ENCODE measurements around the gene CDT1. TPM values are rescaled to one million over a fixed set of nuclear protein-coding genes. Genes with fewer than 3 reads are reported as not detected.

Gene CDT1
- total RNA-seq, 1 experiment from 2014 or later = 154 TPM

DNA sequence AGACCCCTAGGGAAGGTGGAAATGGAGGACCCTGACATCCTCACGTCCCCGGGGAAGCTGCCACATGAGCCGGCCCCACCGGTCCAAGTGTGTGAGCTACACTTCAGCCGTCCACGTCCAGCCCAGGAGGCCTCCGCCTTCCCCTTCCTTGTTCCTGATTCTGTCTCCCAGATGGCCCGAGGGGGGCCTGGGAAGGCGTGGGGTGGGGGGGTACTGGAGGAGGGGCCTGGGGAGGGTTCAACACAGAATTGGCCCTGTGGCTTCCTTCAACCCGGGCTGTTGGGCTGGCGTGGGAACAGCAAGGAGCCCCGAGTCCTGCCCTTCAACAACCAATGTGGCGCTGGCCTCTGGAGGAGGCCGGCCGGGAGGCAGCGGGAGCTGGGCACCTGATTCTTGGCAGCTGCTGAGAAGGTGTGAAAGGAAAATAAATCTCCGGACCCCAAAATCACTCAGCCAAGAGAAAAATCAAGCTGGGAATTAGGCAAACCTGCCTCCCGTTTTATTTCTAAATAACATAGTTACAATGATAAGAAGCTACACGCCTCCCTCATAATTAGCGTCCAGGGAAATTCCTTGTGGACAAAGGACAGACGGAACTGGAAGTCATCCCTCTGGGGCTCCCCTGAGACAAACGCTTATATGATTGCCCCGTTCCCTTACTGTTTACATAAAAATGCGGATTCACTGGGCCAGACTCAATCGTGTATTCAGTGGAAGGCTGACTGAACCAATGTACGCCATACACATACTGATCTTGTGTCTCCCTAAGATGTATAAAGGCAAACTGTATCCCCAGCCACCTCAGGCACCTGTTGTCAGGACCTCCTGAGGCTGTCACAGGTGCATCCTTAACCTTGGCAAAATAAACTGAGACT lies 9.9 kb downstream of the CDT1 start:
- H3K36me3 Mint-ChIP-seq = peaks cover 15% of the 10 kb centered on the region
- H3K4me3 Mint-ChIP-seq = no peak overlapping the region; the same call in 1 of the 2 replicates
- TF ChIP-seq ZNF121 (CRISPR knock-in tag; IDR thresholded peaks at IDR 0.05) = no peak
- TF ChIP-seq NFYB (CRISPR knock-in tag; conservative IDR thresholded peaks at IDR 0.05; ENCODE audit: low read depth) = no peak
- TF ChIP-seq GTF2I (CRISPR knock-in tag; conservative IDR thresholded peaks at IDR 0.05) = no peak
- no peak for TF ChIP-seq FOXJ3 (CRISPR knock-in tag; IDR thresholded peaks at IDR 0.05; ENCODE audit: borderline replicate concordance)
- TF ChIP-seq, protein P1, sequence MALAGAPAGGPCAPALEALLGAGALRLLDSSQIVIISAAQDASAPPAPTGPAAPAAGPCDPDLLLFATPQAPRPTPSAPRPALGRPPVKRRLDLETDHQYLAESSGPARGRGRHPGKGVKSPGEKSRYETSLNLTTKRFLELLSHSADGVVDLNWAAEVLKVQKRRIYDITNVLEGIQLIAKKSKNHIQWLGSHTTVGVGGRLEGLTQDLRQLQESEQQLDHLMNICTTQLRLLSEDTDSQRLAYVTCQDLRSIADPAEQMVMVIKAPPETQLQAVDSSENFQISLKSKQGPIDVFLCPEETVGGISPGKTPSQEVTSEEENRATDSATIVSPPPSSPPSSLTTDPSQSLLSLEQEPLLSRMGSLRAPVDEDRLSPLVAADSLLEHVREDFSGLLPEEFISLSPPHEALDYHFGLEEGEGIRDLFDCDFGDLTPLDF (CRISPR knock-in tag; IDR thresholded peaks at IDR 0.05) = no peak
- TF ChIP-seq ZNF138 (CRISPR knock-in tag; conservative IDR thresholded peaks at IDR 0.05) = no peak
- TF ChIP-seq OVOL2 (CRISPR knock-in tag; IDR thresholded peaks at IDR 0.05; ENCODE audit: borderline replicate concordance) = no peak
- TF ChIP-seq ATF1 (CRISPR knock-in tag; IDR thresholded peaks at IDR 0.05) = no peak
- 0 out of 2 replicates have a peak overlapping the region, but pooled peaks have one; percentile 15 for H3K27ac Mint-ChIP-seq
- POLR2A ChIA-PET = interaction anchor here (1.4 to 1.5 kb wide), 2 partner anchors 44 to 110 kb away, joined by 3 to 5 read pairs; partner anchors contain the start of gene TRAPPC2L
- H3K4me1 Mint-ChIP-seq = peaks cover 14% of the 10 kb centered on the region
- DNase-seq (ENCODE audit: low spot score) = no peak
- H3K27me3 Mint-ChIP-seq (ENCODE audit: low read depth) = no peaks in the 10 kb centered on the region
- ATAC-seq = no peak
- CTCF ChIA-PET = interaction anchor here (0.7 to 5.1 kb wide), 21 partner anchors 12 to 388 kb away, joined by 3 to 47 read pairs (median 4); partner anchors contain the start of genes CDH15, GALNS and TRAPPC2L
- H3K9me3 Mint-ChIP-seq = no peaks in the 10 kb centered on the region

DNA sequence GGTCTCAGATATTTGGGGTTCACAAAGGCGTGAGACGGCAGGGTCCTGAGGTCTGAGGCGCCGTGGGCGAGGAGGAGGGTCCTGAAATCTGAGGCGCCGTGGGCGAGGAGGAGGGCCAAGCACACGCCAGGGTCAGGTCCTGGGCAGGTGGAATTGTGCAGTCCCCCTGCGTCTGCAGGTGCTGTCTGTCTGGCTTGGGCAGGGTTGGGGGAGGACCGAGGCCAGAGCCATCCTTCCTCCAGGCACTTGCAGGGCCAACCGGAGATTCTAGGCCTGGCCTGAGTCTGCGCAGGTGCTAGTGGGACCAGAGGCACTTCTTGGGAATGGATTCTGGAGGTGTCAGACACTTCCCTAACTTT lies 10.5 kb downstream of the CDT1 start:
- DNase-seq (ENCODE audit: low spot score) = no peak
- ChIA-PET POLR2A (no interaction called here), CTCF (interaction anchor here (1.7 to 5.1 kb wide), 4 partner anchors 42 to 353 kb away, joined by 5 to 47 read pairs (median 28); partner anchors contain the start of genes GALNS and TRAPPC2L)

DNA sequence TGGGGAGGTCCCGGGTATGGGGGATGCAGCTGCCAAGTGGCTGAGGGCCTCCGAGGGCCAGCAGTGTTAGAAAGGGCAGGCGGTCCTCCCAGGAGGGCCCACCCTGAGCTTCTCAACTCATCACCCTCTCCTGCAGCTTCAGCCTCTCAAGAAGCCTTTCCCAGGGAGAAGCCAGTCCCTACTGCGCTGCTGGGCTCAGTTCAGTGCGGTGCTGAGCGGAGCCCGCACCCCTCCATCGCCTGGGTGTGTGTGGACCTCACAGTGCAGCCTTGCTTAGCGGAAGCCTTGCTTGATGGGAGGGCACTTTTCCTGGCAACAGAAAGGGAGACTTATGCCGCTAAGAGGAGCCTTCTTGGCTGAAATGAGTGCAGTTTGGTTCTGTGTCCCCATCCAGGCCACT lies 11.6 kb downstream of the CDT1 start:
- ChIA-PET CTCF (interaction anchor here (0.6 to 5.5 kb wide), 20 partner anchors 12 to 402 kb away, joined by 3 to 32 read pairs (median 5); partner anchors contain the start of genes CDH15, GALNS, TRAPPC2L and ZNF778), POLR2A (no interaction called here)
- H3K4me3 Mint-ChIP-seq = no peak overlapping the region
- peaks cover 12% of the 10 kb centered on the region for H3K4me1 Mint-ChIP-seq
- no peaks in the 10 kb centered on the region for H3K27me3 Mint-ChIP-seq (ENCODE audit: low read depth)
- H3K27ac Mint-ChIP-seq = no peak overlapping the region
- peaks cover under 1% of the 10 kb centered on the region for H3K36me3 Mint-ChIP-seq
- H3K9me3 Mint-ChIP-seq = no peaks in the 10 kb centered on the region
- ATAC-seq (no peak), DNase-seq (ENCODE audit: low spot score) (no peak)
- TF ChIP-seq, protein P2, sequence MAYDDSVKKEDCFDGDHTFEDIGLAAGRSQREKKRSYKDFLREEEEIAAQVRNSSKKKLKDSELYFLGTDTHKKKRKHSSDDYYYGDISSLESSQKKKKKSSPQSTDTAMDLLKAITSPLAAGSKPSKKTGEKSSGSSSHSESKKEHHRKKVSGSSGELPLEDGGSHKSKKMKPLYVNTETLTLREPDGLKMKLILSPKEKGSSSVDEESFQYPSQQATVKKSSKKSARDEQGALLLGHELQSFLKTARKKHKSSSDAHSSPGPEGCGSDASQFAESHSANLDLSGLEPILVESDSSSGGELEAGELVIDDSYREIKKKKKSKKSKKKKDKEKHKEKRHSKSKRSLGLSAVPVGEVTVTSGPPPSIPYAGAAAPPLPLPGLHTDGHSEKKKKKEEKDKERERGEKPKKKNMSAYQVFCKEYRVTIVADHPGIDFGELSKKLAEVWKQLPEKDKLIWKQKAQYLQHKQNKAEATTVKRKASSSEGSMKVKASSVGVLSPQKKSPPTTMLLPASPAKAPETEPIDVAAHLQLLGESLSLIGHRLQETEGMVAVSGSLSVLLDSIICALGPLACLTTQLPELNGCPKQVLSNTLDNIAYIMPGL (CRISPR knock-in tag; IDR thresholded peaks at IDR 0.05) = no peak
- no peak for TF ChIP-seq ELF4 (CRISPR knock-in tag; IDR thresholded peaks at IDR 0.05; ENCODE audit: low read depth)
- TF ChIP-seq NR3C1 (CRISPR knock-in tag; conservative IDR thresholded peaks at IDR 0.05; ENCODE audit: low read depth) = no peak
- no peak for TF ChIP-seq SP1 (CRISPR knock-in tag; conservative IDR thresholded peaks at IDR 0.05)
- no peak for TF ChIP-seq PRRX2 (CRISPR knock-in tag; IDR thresholded peaks at IDR 0.05)

More for the DNA sequence above, 10.5 kb downstream of the CDT1 start:
- no peaks in the 10 kb centered on the region for H3K27me3 Mint-ChIP-seq (ENCODE audit: low read depth)
- H3K9me3 Mint-ChIP-seq = no peaks in the 10 kb centered on the region
- H3K36me3 Mint-ChIP-seq = peaks cover 8% of the 10 kb centered on the region
- peaks cover 14% of the 10 kb centered on the region for H3K4me1 Mint-ChIP-seq
- no peak for ATAC-seq
- H3K4me3 Mint-ChIP-seq = no peak overlapping the region; the same call in 1 of the 2 replicates
- TF ChIP-seq, protein P3, sequence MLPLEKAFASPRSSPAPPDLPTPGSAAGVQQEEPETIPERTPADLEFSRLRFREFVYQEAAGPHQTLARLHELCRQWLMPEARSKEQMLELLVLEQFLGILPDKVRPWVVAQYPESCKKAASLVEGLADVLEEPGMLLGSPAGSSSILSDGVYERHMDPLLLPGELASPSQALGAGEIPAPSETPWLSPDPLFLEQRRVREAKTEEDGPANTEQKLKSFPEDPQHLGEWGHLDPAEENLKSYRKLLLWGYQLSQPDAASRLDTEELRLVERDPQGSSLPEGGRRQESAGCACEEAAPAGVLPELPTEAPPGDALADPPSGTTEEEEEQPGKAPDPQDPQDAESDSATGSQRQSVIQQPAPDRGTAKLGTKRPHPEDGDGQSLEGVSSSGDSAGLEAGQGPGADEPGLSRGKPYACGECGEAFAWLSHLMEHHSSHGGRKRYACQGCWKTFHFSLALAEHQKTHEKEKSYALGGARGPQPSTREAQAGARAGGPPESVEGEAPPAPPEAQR (CRISPR knock-in tag; IDR thresholded peaks at IDR 0.05) = no peak
- TF ChIP-seq ZNF416 (CRISPR knock-in tag; IDR thresholded peaks at IDR 0.05) (no peak), ZNF317 (CRISPR knock-in tag; IDR thresholded peaks at IDR 0.05; ENCODE audit: borderline replicate concordance, low read depth) (no peak), RELA (CRISPR knock-in tag; IDR thresholded peaks at IDR 0.05; ENCODE audit: borderline replicate concordance) (no peak), TEAD1 (CRISPR knock-in tag; IDR thresholded peaks at IDR 0.05) (no peak), ETV6 (CRISPR knock-in tag; IDR thresholded peaks at IDR 0.05) (no peak), ZNF219 (CRISPR knock-in tag; IDR thresholded peaks at IDR 0.05; ENCODE audit: borderline replicate concordance) (no peak), CREM (CRISPR knock-in tag; IDR thresholded peaks at IDR 0.05) (no peak), SMAD3 (CRISPR knock-in tag; IDR thresholded peaks at IDR 0.05; ENCODE audit: borderline replicate concordance) (no peak), MXD4 (CRISPR knock-in tag; IDR thresholded peaks at IDR 0.05; ENCODE audit: borderline replicate concordance) (no peak)
- TF ChIP-seq, protein P4, sequence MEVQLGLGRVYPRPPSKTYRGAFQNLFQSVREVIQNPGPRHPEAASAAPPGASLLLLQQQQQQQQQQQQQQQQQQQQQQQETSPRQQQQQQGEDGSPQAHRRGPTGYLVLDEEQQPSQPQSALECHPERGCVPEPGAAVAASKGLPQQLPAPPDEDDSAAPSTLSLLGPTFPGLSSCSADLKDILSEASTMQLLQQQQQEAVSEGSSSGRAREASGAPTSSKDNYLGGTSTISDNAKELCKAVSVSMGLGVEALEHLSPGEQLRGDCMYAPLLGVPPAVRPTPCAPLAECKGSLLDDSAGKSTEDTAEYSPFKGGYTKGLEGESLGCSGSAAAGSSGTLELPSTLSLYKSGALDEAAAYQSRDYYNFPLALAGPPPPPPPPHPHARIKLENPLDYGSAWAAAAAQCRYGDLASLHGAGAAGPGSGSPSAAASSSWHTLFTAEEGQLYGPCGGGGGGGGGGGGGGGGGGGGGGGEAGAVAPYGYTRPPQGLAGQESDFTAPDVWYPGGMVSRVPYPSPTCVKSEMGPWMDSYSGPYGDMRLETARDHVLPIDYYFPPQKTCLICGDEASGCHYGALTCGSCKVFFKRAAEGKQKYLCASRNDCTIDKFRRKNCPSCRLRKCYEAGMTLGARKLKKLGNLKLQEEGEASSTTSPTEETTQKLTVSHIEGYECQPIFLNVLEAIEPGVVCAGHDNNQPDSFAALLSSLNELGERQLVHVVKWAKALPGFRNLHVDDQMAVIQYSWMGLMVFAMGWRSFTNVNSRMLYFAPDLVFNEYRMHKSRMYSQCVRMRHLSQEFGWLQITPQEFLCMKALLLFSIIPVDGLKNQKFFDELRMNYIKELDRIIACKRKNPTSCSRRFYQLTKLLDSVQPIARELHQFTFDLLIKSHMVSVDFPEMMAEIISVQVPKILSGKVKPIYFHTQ (CRISPR knock-in tag; IDR thresholded peaks at IDR 0.05) = no peak
- no peak overlapping the region for H3K27ac Mint-ChIP-seq

Measured in WTC11 (cell line).